GM21526 (cell line): ENCODE measurements around the gene HGFAC.
"Not testable (repeated sequence)": the region's sequence is repeated elsewhere in the genome, so short reads cannot be mapped to it uniquely, and the experiment has no call there.

Experiments
- ATAC-seq: cut with Tn5 transposase; IDR thresholded peaks from one replicate; pipeline ENCODE4 v1.9.1; 2021; ENCODE audit warnings: moderate library complexity; ENCODE audit not compliant: unreplicated experiment, low FRiP score

HGFAC gene

DNA sequence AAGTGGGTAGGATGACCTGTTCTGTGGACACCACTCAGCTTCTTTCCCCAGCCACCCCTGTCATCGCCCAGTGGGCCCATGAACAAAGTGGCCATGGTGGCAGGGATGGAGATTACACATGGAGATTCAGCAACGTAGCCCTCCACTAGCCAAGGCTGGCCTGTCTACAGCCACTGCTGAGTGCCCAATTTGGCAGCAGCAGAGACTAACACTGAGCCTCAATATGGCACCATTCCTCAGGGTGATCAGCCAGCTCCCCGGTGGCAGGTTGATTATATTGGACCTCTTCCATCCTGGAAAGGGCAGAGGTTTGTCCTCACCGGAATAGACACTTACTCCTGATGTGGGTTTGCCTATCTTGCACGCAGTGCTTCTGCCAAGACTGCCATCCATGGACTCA, 17.4 kb downstream of the HGFAC start:
- ATAC-seq = not testable (repeated sequence)

DNA sequence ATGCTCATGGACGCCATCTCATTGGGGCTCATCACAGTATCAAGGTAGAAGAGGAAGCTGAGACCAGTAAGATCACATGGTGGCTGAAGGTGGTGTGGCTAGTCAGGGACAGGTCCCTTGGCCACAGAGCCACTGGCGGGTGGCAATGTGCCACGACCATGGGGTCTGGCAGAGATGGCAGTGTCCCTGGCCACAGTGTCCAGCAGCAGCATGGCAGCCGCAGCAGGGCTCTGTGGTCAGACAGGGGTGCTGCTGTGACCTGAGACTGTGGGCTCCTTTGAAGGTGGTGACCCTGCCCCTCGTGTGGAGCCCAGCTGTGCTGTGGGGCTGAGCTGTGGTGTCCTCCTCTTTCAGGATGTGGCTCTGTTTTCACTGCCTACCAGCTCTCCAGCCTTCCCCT, 19.2 kb downstream of the HGFAC start:
- no peak for ATAC-seq

GRCh38 chr4:3461515-3462291, 19.9 kb downstream of the HGFAC start:
- no peak for ATAC-seq

- no peak for ATAC-seq
Observed at GRCh38 chr4:3462321-3462789, 20.6 kb downstream of the HGFAC start.

DNA sequence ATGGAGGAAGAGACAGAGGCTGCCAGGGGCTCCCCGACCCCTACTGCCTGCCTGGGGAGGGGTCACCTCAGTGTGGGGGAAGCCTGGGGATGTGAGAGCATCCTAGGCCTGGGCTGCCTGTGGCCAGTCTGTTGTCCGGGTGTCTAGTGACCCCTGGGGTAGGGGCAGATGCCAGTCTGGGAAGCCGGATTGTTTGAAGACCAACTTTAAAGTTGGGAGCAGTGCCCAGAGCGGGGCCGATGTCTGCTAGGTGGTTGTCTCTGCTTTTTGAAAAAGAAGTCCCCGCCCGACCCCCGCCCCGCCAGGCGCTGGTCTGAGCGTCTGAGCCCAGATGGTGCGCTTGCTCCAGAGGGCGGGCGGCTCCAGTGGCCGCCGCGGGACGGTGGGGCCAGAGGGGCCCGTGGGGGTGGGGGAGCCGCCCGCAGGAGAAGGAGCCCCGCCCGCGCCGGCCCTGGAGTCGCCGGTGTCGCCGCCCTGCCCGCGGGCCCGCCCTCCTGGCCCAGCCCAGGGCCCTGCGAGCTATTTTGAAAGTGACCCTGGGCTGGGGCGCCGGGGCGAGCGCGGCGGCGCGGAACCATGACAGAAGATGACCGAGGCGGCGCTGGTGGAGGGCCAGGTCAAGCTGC, 21.1 kb downstream of the HGFAC start, which contains the start of gene DOK7:
Gene DOK7 (plus strand): TSS at position 517 of the 626 bp plus-strand sequence. CDS start 70 bp downstream, at position 587.
- ATAC-seq = no peak

DNA sequence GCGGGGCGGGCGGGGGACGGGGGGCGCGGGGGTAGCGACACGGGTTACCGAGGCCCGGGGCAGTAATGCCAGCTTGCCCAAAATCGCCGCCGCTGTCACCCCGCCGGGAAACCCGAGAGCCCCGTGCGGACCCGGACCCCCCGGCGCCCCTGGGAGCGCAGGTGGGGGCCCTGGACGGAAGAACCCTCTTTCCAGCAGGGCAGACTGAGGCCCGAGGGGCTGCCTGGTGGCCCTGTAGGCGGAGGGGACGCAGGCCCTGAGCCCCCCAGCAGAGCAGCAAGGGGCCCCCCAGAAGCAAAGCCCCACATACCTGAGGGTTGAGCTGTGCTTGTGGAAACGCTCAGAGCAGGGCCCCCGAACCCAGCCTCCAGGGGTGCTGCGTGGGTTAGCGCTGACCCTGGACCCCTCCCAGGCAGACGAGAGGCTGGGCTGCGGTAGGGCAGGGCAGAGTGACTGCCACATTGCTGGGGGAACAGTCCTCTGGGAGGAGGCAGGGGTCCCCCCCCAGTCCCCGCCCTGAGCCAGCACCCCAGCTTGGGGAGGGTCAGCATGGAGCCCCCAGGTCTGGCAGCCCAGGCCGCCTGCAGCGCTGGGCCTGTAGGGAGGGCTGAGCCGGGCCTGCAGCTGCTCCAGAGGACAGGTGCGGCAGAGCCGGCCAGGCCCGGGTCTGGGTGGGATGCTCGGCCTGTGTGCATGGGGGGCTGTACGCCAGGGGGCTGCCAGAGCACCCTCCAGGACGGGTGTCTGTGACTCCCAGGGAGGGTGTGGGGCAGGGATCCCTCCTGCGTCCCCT, 22.0 kb downstream of the HGFAC start:
- no peak for ATAC-seq

GRCh38 chr4:3464349-3464905, 22.7 kb downstream of the HGFAC start:
- ATAC-seq = no peak

- no peak for ATAC-seq
Observed at GRCh38 chr4:3464911-3465697, 23.3 kb downstream of the HGFAC start.

DNA sequence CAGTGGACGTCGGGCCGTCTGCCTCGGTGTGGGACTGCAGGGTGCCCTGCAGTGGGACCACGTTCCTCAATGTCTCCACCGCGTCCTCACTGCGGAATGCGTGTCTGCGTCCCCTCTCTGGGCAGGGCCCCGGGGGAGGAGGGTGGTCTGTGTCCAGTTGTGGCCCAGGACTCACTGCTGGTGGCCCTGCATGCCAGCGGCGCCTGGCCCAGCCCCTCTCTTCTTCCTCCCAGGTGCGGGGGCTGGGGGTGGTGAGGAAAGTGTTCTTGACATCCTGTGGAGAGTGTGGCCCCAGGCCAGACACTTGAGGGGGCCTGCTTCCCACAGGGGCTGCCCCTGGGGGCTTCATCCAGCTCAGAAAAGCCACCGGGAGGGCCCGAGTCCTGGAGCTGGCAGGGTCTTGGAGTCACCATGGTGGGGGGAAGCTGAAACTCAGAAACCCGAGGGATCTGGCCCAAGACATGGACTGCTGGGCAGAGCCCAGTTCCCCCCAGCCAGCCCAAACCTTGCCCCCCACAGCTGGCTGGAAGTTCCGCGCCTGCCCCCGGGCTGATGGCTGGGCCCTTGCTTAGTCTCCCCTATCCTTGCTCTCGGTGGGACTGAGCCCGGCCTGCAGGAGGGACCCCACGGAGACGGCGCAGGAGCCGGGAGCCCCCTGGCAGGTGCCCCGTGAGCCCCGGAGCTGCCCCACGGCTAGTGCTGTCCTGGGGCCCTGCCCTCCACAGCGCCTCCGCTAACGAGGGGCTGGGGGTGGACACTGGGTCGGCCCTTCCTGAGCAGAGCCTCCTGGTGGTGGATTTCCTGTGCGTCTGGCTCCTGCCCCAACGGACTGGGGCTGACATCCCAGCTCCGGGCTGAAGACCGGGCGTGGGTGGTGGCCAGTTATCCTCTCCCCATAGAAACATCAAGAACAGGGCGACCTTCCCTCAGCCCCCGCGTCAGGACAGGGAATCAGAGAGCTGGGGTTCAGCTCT, 24.2 kb downstream of the HGFAC start:
- ATAC-seq = no peak

DNA sequence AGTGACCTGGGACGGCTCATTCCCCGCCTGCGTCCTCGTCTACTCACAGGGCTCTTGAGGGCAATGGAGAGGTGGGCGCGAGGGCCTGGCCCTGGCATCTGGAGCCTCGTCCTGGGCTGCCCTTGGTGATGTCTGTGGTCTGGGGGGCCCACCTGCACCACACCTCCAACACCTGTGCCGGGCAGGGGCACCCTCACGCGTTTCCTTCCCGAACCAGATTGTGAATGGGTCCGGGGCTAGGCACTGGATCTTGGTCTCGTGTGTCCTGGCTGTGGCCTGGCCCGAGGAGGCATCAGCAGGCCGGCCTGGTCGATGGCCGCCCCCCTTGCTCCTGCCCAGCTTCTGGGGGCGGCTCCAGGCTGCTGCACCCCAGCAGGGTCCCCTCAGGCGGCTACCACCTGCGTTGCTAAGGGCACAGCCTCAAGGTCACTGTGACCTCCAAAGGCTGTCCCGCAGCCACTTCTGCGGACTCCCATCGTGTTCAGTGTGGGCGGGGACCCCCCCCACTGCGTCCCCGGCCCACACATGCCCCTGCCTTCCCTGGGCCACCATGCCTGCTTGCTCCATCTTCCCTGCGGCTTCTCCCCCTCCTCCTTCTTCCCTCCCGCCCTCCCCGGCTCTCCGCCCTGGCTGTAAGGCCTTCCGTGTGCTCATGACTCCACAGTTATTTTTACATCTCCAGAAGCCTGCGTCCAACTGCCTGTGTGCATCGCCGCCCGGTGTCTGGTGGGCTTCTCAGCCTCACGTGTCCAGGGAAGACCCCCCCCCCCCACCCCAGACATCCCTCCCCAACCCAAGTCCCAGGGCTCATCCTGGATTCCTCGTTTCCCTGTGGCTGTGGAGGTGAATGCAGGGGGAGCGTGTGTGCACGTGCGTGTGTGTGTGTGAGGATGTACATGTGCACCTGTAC, 25.2 kb downstream of the HGFAC start:
- ATAC-seq = no peak

DNA sequence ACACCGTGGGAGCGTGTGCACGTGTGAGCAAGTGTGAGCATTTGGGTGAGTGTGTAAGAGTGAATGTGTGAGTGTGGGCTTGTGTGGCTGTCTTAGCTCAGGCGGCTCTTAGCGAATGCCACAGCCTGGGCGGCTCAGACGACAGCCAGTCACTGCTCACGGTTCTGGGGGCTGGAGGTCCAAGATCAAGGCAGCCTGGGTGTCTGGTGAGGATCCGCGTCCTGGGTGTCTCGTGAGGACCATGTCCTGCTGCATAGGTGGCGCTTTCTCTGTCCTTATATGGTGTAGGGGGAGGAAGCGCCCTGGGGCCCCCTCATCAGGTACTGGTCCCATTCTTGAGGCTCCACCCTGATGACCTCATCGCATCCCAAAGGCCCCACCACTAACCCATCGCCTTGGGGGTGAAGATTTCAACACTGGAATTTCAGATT, 25.8 kb downstream of the HGFAC start:
- no peak for ATAC-seq

- no peak for ATAC-seq
Observed at GRCh38 chr4:3468154-3468553, 26.4 kb downstream of the HGFAC start.

GRCh38 chr4:3468804-3469203, 27.0 kb downstream of the HGFAC start:
- ATAC-seq = no peak

GRCh38 chr4:3469386-3470243, 27.8 kb downstream of the HGFAC start:
- no peak for ATAC-seq

- ATAC-seq = no peak
Observed at GRCh38 chr4:3470244-3471097, 28.7 kb downstream of the HGFAC start.
